OCI-LY3 (cell line): ENCODE measurements around the gene LRRC56.

Source experiments
- H2AFZ ChIP-seq: fragments of 200-600, 300-600 bp; shearing (Covaris generic); 2 replicates; pipeline ENCODE4 v1.6.0; 2014; ENCODE audit warnings: antibody characterized with exemption, low read depth, low read length
- H3K27ac ChIP-seq: fragments of 200-600, 300-600 bp; sonication (generic); 2 replicates; pipeline ENCODE4 v1.5.1; 2014; ENCODE audit warnings: mild to moderate bottlenecking, low read length, moderate library complexity, mixed read lengths
- H3K27me3 ChIP-seq: fragments of 200-600, 300-600 bp; sonication (generic); 2 replicates; pipeline ENCODE4 v1.6.1; 2014; ENCODE audit warnings: low read depth, low read length, mixed read lengths
- H3K36me3 ChIP-seq: fragments of 200-600, 300-600 bp; sonication (generic); replicated peaks from 2 replicates; pipeline ENCODE3; 2014; ENCODE audit warnings: low read depth, low read length, mixed read lengths
- H3K4me1 ChIP-seq: fragments of 300-600, 200-600 bp; sonication (generic); 2 replicates; pipeline ENCODE4 v1.6.1; 2014; ENCODE audit warnings: low read length, mixed read lengths
- H3K4me2 ChIP-seq: fragments of 200-600, 300-600 bp; sonication (generic); 2 replicates; pipeline ENCODE4 v1.6.1; 2014; ENCODE audit warnings: low read length, mixed read lengths
- H3K4me3 ChIP-seq: fragments of 300-600, 200-600 bp; sonication (generic); 2 replicates; pipeline ENCODE4 v1.5.1; 2014; ENCODE audit warnings: antibody characterized with exemption, mild to moderate bottlenecking, low read length, moderate library complexity
- H3K79me2 ChIP-seq: fragments of 300-600, 200-600 bp; shearing (Covaris generic); 2 replicates; pipeline ENCODE4 v1.6.1; 2014; ENCODE audit warnings: mild to moderate bottlenecking, low read length, mixed read lengths
- H3K9ac ChIP-seq: fragments of 300-600, 200-600 bp; shearing (Covaris generic); 2 replicates; pipeline ENCODE4 v1.6.0; 2014; ENCODE audit warnings: mild to moderate bottlenecking, low read length, moderate library complexity
- H3K9me3 ChIP-seq: fragments of 200-600, 300-600 bp; shearing (Covaris generic); 2 replicates; pipeline ENCODE4 v1.6.1; 2014; ENCODE audit warnings: low read length, mixed read lengths; ENCODE audit not compliant: insufficient read depth
- H4K20me1 ChIP-seq: fragments of 200-600, 300-600 bp; sonication (generic); 2 replicates; pipeline ENCODE4 v1.6.1; 2016; ENCODE audit warnings: low read length, mixed read lengths; ENCODE audit not compliant: insufficient read depth
- CTCF ChIP-seq: fragments of 200-600, 300-600 bp; sonication (generic); IDR thresholded peaks from 2 replicates; pipeline ENCODE4 v1.5.1; 2014; ENCODE audit warnings: antibody characterized with exemption, low read length, low read depth
- EZH2phosphoT487 ChIP-seq: fragments of 200-600 bp; shearing (Covaris generic); IDR thresholded peaks from 2 replicates; pipeline ENCODE4 v1.6.1; 2018; ENCODE audit warnings: antibody characterized with exemption, mixed run types, low read depth

LRRC56 gene

GRCh38 chr11:534396-535209, 2.7 kb upstream of the LRRC56 start:
- Histone ChIP-seq H3K79me2 (peaks cover 12% of the 10 kb centered on the region), H3K27me3 (no peaks in the 10 kb centered on the region), H3K36me3 (no peaks in the 10 kb centered on the region), H3K4me3 (peak overlapping the region; percentile 84), H3K4me1 (peaks cover 20% of the 10 kb centered on the region; the same call in 1 of the 2 replicates), H3K9me3 (no peaks in the 10 kb centered on the region), H2AFZ (no peak overlapping the region; the same call in 1 of the 2 replicates), H3K4me2 (peak overlapping the region; percentile 74), H3K27ac (peak overlapping the region; percentile 35), H3K9ac (peak overlapping the region; percentile 83), H4K20me1 (peaks cover 10% of the 10 kb centered on the region)
- TF ChIP-seq CTCF (no peak), EZH2phosphoT487 (no peak)

GRCh38 chr11:535210-535518, 2.2 kb upstream of the LRRC56 start:
- Histone ChIP-seq H3K4me3 (peak overlapping the region; percentile 84), H3K9me3 (no peaks in the 10 kb centered on the region), H3K9ac (peak overlapping the region; percentile 83), H3K27ac (0 out of 2 replicates have a peak overlapping the region, but pooled peaks have one; percentile 35), H2AFZ (no peak overlapping the region), H3K36me3 (no peaks in the 10 kb centered on the region), H3K4me1 (peaks cover 20% of the 10 kb centered on the region; the same call in 1 of the 2 replicates), H3K4me2 (peak overlapping the region; percentile 74), H3K79me2 (peaks cover 12% of the 10 kb centered on the region), H4K20me1 (peaks cover 10% of the 10 kb centered on the region), H3K27me3 (no peaks in the 10 kb centered on the region)
- TF ChIP-seq EZH2phosphoT487: no peak
- no peak for TF ChIP-seq CTCF

- H3K9ac ChIP-seq: peak within 1 kb of the TSS; percentile 83
Measured at GRCh38 chr11:535519-536454, 1.5 kb upstream of the LRRC56 start, which contains the start of gene HRAS. TSS of gene HRAS (minus strand) at chr11:535576.

More at GRCh38 chr11:535519-536454, 1.5 kb upstream of the LRRC56 start, which contains the start of gene HRAS:
- Histone ChIP-seq H3K4me2 (peak within 1 kb of the TSS; percentile 92), H3K9me3 (no peaks in the 10 kb centered on the region), H3K79me2 (peaks cover 12% of the 10 kb centered on the region), H3K27me3 (no peaks in the 10 kb centered on the region), H2AFZ (no peak within 1 kb of the TSS; the same call in 1 of the 2 replicates), H3K36me3 (no peaks in the 10 kb centered on the region), H4K20me1 (peaks cover 10% of the 10 kb centered on the region), H3K4me3 (peak within 1 kb of the TSS; percentile 87), H3K4me1 (peaks cover 20% of the 10 kb centered on the region; the same call in 1 of the 2 replicates), H3K27ac (peak within 1 kb of the TSS; percentile 81)
- TF ChIP-seq EZH2phosphoT487 (no peak), CTCF (no peak)
